Gastroesophageal sphincter (tissue), 4 donors: ENCODE data around the gene THTPA. TPM values are rescaled to one million over a fixed set of nuclear protein-coding genes. Genes with fewer than 3 reads are reported as not detected.

ENCODE experiments used
- ATAC-seq: fragments of 150-250 bp; one replicate; pipeline ENCODE4 v1.9.1; 2016; ENCODE audit warnings: mild to moderate bottlenecking, moderate library complexity
- H3K27ac ChIP-seq, 4 donors: fragments of 200-600 bp; sonication (generic) in 3 of 4; 1 replicate in 3 of 4; 2 replicates in 1 of 4; pipeline ENCODE4 v1.5.1; 2016 to 2019
- H3K27me3 ChIP-seq: fragments of 200-600 bp; sonication (generic); one replicate; pipeline ENCODE4 v1.5.1; 2019
- H3K36me3 ChIP-seq, 2 donors: fragments of 200-600 bp; sonication (generic); one replicate each; pipeline ENCODE4 v1.5.1; 2019; ENCODE audit warnings: control low read depth in 1 of 2
- H3K4me1 ChIP-seq, 3 donors: fragments of 200-600 bp; sonication (generic); 1 replicate in 2 of 3; 2 replicates in 1 of 3; pipeline ENCODE4 v1.5.1; 2016 to 2019; ENCODE audit warnings: control low read depth in 2 of 3
- H3K4me3 ChIP-seq, 2 donors: fragments of 200-600 bp; sonication (generic); one replicate each; pipeline ENCODE4 v1.5.1; 2019; ENCODE audit warnings: mild to moderate bottlenecking in 1 of 2, moderate library complexity in 1 of 2
- H3K9me3 ChIP-seq, 3 donors: fragments of 200-600 bp; sonication (generic); one replicate each; pipeline ENCODE4 v1.5.1; 2017 to 2019; ENCODE audit warnings: control low read depth in 2 of 3
- CTCF ChIP-seq, 4 experiments: fragments of 200-600 bp in 2 of 4; fragments of 450-650 bp in 2 of 4; sonication (generic) in 1 of 4; IDR thresholded peaks; one replicate each; pipeline ENCODE4 v1.5.1; 2017 to 2019; ENCODE audit warnings: antibody characterized with exemption in 4 of 4, mild to moderate bottlenecking in 2 of 4, moderate library complexity in 2 of 4
- EP300 ChIP-seq: sonication (generic); formaldehyde crosslinking; IDR thresholded peaks from one replicate; pipeline ENCODE4 v1.6.1; 2017; ENCODE audit warnings: antibody characterized with exemption, mild to moderate bottlenecking
- POLR2A ChIP-seq, 2 donors: fragments of 450-650 bp; IDR thresholded peaks; one replicate each; pipeline ENCODE4 v1.6.1; 2017; ENCODE audit warnings: antibody characterized with exemption in 2 of 2, mild to moderate bottlenecking in 2 of 2, moderate library complexity in 1 of 2
- POLR2AphosphoS5 ChIP-seq: sonication (generic); formaldehyde crosslinking; IDR thresholded peaks from one replicate; pipeline ENCODE4 v1.6.1; 2017; ENCODE audit warnings: antibody characterized with exemption
- WGBS, 2 donors: methylation state at CpG; one replicate each; pipeline ENCODE4 v1.1.5; 2018; ENCODE audit warnings: low coverage in 1 of 2; 5-methylcytosine and 5-hydroxymethylcytosine counted together
- total RNA-seq, 4 donors: library from RNA; depleted of rRNA; stranded (reverse); fragments of >200 nt; gene quantifications; one replicate each; pipeline ENCODE4 v1.1.0, GENCODE V29; 2016

Gene THTPA
- total RNA-seq, 4 donors from 2014 or later: 17.7 to 28.8 (median 21.3) TPM

- no peak for TF ChIP-seq CTCF (IDR thresholded peaks at IDR 0.05)
- TF ChIP-seq EP300: no peak
- TF ChIP-seq POLR2AphosphoS5: no peak
- no peak for TF ChIP-seq POLR2A (IDR thresholded peaks at IDR 0.05)
- H3K36me3 ChIP-seq: no peaks in the 10 kb centered on the region
- peak within 1 kb of the TSS; percentile 42 to 67 for H3K4me3 ChIP-seq
- no peaks in the 10 kb centered on the region for H3K27me3 ChIP-seq
- peaks cover 0 to 30% (median 7%) of the 10 kb centered on the region in 3 donors for H3K4me1 ChIP-seq
- peak; percentile 41 for ATAC-seq
- H3K9me3 ChIP-seq: no peaks in the 10 kb centered on the region
- WGBS, 2 donors: 1% methylated on average over 18 to 45 of the region's 49 CpGs
- H3K27ac ChIP-seq: peak within 1 kb of the TSS in 3 of 4 donors; percentile 46 to 76 (median 71)
Measured at GRCh38 chr14:23551266-23552028, 4.6 kb upstream of the THTPA start, which contains the start of gene ZFHX2. Gene ZFHX2 (minus strand): TSS chr14:23551765. CDS start chr14:23535325, 16,440 bp downstream.

GRCh38 chr14:23555533-23555881 lies 564 bp upstream of the THTPA start:
- Histone ChIP-seq H3K4me1 (peaks cover 0 to 48% (median 18%) of the 10 kb centered on the region in 3 donors), H3K9me3 (no peaks in the 10 kb centered on the region), H3K4me3 (peak overlapping the region; percentile 44 to 88), H3K36me3 (peaks cover 0 to 30% of the 10 kb centered on the region in 2 donors), H3K27me3 (no peaks in the 10 kb centered on the region), H3K27ac (peak overlapping the region; percentile 54 to 100 (median 96))
- ATAC-seq: peak; percentile 3
- TF ChIP-seq CTCF (IDR thresholded peaks at IDR 0.05): no peak
- no peak for TF ChIP-seq POLR2A (IDR thresholded peaks at IDR 0.05)
- no peak for TF ChIP-seq EP300
- TF ChIP-seq POLR2AphosphoS5: no peak
- 0% methylated on average over 3 of the region's 14 CpGs for WGBS, 2 donors

- Histone ChIP-seq H3K27me3 (no peaks in the 10 kb centered on the region), H3K4me1 (peaks cover 0 to 41% (median 18%) of the 10 kb centered on the region in 3 donors), H3K9me3 (no peaks in the 10 kb centered on the region), H3K27ac (peak overlapping the region; percentile 54 to 100 (median 96)), H3K36me3 (peaks cover 0 to 41% of the 10 kb centered on the region in 2 donors), H3K4me3 (peak overlapping the region; percentile 44 to 88)
- 55 to 63% methylated on average over 2 to 5 of the region's 17 CpGs for WGBS, 2 donors
- no peak for TF ChIP-seq EP300
- TF ChIP-seq POLR2A (IDR thresholded peaks at IDR 0.05): no peak
- no peak for TF ChIP-seq CTCF (IDR thresholded peaks at IDR 0.05)
- no peak for TF ChIP-seq POLR2AphosphoS5
- ATAC-seq: no peak
Measured at GRCh38 chr14:23556700-23557440, 799 bp downstream of the THTPA start.

- Histone ChIP-seq H3K4me3 (peak overlapping the region in 1 of 2 donors; percentile 88), H3K36me3 (peaks cover 0 to 47% of the 10 kb centered on the region in 2 donors), H3K27me3 (no peaks in the 10 kb centered on the region), H3K9me3 (no peaks in the 10 kb centered on the region), H3K4me1 (peaks cover 0 to 38% (median 18%) of the 10 kb centered on the region in 3 donors), H3K27ac (peak overlapping the region in 1 of 4 donors; percentile 98)
- TF ChIP-seq POLR2A (IDR thresholded peaks at IDR 0.05): no peak
- TF ChIP-seq EP300: no peak
- no peak for TF ChIP-seq POLR2AphosphoS5
- no peak for TF ChIP-seq CTCF (IDR thresholded peaks at IDR 0.05)
- WGBS, 2 donors: 28 to 41% methylated on average over 2 of the region's 2 CpGs
- no peak for ATAC-seq
Measured at GRCh38 chr14:23557521-23557920, 1.4 kb downstream of the THTPA start.
